ENCODE data around the gene CTSE. TPM values are rescaled to one million over a fixed set of nuclear protein-coding genes. Genes with fewer than 3 reads are reported as not detected.

The CTSE gene
- total RNA-seq, 1 experiment from 2014 or later: not detected

DNA sequence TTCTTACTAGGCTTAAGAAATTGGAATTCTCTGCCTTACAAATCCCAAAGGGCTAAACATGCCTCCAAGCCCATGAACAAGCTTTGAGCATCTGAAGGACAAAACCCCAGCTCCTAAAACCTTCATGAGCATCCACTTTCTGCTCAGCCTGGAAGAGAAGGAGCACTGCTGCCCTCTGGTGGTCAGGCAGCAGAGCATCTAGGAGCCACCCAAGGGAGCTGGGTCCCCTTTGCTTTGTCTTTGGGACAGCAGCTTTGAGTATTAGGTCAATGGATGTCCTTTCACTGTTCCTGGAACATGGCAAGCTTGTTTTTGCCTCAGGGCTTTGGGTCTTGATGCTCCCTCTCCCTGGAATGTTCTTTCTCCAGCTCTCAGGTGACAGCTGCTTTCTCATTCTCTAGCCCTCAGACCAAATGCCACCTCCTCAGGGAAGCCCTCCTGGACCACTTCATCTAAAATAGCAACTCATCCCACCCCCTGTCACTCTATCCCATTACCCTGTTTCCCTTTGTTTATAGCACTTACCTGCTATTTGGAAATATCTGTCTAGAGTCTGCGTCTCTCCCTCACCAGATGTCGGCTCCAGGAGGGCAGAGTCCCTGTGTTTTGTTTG lies 46.2 kb downstream of the CTSE start:
- in situ Hi-C loops (cut with HindIII; ENCODE audit: low sequenced_read_pairs): no loop called here
- DNase-seq (ENCODE audit: low spot score): peak; percentile 85

DNA sequence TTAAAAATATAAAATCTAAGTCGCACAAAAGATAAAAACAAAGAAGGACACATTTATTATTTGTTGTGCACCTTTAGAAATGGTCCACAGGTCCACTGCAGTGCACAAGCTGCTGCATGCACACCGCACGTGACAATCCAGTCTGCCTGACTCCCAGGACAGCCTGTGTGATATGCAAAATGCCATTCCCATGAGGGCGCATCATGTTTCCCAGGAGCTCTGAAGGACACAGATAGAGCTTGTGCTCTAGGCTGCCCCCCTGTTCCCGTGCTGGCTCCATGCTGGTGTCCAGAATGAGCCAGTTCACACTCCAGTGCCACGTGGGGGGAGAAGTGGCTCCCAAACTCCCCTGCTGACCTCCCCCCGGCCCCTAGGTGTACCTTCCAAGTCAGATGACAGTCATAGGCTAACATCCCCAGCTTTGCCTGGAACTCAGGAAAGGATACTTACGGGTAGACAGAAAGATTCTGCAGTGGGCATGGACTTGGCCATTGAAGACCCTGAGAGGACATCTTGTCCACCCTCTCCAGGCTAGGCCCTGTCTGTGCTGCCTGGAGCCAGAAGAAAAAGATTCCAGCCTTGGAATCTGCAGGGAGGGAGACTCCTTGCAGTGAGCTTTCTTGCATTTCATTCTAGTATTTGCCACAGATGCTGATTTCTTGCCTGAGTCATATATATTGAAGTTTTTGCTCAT lies 46.8 kb downstream of the CTSE start:
- in situ Hi-C loops (cut with HindIII; ENCODE audit: low sequenced_read_pairs): no loop called here

DNA sequence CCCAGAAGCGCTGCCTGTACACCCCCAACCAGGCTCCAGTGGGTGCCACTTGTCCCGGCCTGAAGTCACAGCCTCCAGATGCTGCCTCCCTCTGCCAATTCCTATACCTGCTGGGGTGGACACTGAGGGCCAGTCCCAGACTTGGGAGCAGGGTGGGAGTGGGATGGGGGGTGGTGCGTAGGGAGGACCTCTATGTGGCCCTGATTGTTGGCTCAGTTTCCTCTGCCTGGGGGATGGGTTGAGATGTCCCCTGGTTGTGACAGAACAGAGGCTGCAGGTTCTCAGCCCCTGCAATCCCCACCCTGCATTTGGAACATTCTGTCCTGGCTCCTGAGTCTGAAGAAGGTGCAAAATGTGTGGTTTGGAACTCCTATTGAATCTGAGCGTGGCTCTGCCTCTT lies 47.7 kb downstream of the CTSE start:
- in situ Hi-C loops (cut with HindIII; ENCODE audit: low sequenced_read_pairs): no loop called here

More for the DNA sequence above, 46.8 kb downstream of the CTSE start:
- DNase-seq (ENCODE audit: low spot score): no peak

DNA sequence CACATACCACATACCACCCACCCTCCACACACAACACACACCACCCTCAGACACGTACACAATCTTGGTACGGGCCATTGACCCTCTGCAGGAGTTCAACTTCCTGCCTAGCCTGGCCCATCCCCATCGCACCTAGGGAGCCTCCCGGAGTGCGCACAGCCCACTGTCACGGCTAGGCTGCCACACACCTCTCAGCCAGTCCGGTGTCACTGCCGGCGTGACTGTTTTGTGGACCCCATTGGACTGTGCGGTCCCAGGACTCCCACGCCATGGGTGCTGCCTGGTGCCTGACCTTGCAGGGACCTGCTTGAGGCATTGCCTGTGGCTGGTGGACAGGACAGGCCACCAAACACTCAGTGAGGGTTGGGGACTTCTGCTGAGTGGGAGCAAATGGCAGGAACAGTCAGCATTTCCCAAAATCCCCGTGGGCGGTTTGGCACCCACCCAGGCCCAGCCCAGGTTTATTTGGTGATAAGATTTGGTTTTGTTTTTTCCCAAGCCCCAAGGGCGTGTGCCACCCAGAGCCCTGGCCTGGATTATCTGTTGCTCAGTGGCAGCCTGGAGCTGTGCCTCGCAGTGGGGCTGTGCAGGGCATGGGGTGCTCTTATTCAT lies 48.2 kb downstream of the CTSE start:
- no peak for DNase-seq (ENCODE audit: low spot score)
- in situ Hi-C loops (cut with HindIII; ENCODE audit: low sequenced_read_pairs): no loop called here

More for the DNA sequence above, 47.7 kb downstream of the CTSE start:
- DNase-seq (ENCODE audit: low spot score): no peak

DNA sequence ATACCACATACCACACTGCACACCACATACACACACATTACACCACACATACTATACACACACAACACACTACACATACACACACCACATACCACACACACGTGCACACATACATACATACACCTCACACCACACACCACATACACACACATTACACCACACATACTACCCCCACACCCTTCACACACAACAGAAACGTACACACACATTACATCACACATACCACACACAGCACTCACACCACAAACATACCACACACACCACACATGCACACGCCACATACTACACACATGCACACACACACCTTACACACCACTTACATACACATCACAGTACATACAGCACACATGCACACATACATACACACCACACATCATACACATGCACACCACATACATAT lies 49.0 kb downstream of the CTSE start:
- no peak for DNase-seq (ENCODE audit: low spot score)
- in situ Hi-C loops (cut with HindIII; ENCODE audit: low sequenced_read_pairs): no loop called here

DNA sequence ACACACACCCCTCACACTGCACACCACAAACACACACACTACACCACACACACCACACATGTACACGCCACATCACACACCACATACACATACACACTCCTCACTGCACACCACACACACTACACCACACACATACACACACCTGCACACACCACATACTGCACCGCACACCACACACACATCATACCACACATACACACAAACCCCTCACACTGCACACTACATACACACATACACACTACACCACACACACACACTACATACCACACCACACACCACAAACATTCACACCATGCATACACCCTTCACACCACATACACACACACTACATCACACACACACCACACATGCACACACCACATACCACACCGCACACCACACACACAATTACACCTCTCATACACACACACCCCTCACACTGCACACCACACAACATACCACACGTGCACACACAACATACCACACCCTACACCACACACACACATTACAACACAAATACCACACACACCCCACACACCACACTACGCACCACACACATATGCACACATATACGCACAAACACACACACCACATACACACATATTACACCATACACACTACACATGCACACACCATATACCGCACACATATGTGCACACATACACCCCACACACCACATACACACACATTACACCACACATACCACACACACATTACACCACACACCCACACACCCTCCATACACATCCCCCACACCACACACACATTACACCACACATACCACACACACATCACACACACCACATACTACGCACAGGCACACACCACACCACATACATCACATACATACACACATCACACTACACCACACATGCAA lies 50.1 kb downstream of the CTSE start:
- no peak for DNase-seq (ENCODE audit: low spot score)
- in situ Hi-C loops (cut with HindIII; ENCODE audit: low sequenced_read_pairs): no loop called here

DNA sequence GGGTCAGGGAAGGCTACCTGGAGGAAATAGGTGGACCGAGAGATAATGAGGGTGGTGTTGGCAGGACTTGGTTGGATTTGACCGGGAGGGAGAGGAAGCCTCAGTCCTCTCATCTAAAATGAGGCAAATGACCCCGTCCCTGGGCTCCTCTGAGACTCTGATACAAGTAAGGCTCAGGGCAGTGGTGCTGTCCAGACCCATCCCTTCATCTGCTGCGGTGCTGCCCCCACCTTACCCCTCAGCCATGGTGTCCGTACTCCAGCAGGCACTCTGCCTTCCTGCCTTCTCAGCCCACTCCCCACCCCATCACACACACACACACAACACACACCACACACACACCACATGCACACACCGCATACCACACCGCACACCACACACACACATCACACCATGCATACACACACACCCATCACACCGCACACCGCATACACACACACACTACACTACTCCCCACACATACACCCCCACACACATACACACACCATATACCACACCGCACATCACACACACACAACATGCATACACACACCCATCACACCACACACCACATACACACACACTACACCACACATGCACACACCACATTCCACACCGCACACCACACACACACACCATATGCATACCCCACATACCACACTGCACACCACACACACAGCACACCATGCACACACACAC lies 51.1 kb downstream of the CTSE start:
- no peak for DNase-seq (ENCODE audit: low spot score)
- in situ Hi-C loops (cut with HindIII; ENCODE audit: low sequenced_read_pairs): no loop called here

DNA sequence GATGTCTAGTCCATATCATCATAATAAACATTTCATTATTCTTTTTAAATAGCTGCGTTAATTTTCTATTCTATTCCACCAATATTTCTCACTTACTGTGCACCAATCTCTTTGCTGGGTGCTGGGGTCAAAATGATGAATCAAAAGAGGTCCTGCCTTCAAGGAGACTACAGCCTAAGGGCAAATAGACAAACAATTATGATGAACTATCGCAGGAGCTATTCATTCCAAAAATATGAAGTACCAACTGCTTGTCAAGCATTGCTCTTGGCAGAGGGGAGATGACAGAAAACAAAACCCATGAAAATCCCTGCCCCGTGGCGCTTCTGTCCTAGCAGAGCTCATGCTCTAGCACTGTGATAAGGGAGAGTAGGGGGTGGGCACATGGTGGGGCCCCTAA lies 51.6 kb downstream of the CTSE start:
- in situ Hi-C loops (cut with HindIII; ENCODE audit: low sequenced_read_pairs): no loop called here

DNA sequence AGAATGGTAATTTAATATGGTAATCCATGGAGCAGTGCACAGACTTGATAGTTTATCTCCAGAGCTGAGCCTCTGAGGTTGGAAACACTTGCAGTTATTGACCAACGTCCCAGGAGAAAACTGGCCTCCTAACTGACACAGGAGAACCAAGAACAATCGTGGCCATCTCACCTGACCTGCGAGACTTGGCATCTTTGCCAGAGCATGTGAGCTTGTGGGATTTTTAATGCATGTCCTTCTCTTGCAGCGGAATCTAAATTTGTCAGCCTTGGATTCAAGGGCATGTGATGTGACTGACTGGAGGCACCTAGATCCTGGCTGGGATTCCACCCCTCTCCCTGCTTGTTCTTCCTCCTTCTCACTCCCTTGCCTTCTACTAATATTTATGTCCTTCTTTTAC lies 52.6 kb downstream of the CTSE start:
- in situ Hi-C loops (cut with HindIII; ENCODE audit: low sequenced_read_pairs): no loop called here
- DNase-seq (ENCODE audit: low spot score): no peak

More for the DNA sequence above, 51.6 kb downstream of the CTSE start:
- no peak for DNase-seq (ENCODE audit: low spot score)

DNA sequence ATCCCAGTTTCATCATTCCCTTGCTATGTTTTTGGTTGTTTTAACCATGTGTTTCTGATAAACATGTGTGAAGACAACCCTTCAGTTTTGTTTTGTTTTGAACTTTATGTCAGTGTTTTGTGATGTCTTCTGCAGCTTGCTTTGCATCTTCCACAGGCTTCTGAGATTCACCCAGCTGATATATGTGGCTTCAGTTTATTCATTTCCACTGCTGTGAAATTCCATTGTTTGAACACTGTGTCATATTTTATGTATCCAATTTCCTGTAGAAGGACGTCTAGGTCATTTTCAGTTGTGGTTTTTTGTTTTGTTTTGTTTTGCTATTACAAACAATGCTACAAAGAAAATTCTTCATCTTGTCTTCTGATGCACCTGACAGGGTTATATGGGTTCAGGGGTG lies 53.2 kb downstream of the CTSE start:
- in situ Hi-C loops (cut with HindIII; ENCODE audit: low sequenced_read_pairs): no loop called here
- no peak for DNase-seq (ENCODE audit: low spot score)

DNA sequence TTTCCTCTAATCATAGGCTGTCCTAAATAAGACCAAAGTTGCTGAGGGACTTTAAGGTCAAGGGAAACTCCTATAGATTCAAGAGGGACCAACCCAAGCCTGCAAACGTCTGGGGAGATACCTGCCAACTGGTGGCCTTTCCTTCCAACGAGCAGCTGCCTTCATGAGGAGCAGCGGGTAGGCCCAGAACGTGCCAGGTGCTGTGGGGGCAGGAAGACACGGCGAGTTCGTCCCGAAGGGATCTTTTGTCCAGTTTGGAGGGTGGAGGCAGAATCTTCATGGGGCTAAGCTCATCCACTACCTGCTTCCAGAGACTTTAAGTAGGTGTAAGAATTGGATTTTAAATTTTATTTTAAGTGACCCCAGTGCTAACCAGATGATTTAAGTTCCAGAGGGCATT lies 54.5 kb downstream of the CTSE start:
- in situ Hi-C loops (cut with HindIII; ENCODE audit: low sequenced_read_pairs): no loop called here
- DNase-seq (ENCODE audit: low spot score): no peak

DNA sequence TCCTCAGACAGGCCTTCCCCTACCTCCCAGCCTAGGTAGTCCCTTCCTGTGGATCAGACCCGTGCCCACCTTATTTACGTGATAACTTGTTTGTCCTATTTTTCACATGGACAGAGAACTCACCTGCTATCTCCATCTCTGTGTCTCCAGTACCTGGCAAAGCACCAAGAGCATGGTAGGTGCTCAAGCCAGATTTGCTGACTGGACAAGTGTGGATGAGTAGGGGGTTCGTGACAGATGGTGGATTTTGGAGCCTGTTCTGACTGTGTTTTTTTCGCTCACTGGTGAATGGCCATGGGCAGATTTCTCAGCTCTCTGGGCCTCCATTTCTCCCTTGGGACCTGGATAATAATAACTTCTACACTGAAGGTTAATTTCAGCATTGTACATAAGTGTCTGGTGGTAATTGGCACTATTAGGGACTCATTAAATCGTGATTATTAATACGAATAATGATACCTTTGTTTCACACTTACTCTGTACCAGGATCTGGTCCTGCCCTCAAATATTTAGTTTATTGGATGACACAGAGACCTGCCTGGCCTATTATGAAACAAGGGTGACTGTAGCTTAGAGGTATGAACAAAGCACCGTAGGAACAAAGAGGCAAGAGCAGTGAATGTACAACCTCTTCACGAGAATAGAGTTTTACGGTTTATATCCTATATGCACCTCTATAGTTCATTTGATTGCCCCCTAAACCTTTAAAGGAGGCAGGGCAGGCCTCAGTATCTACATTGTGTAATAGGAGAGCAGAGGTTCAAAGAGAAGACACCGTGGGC lies 56.0 kb downstream of the CTSE start:
- DNase-seq (ENCODE audit: low spot score): no peak
- in situ Hi-C loops (cut with HindIII; ENCODE audit: low sequenced_read_pairs): no loop called here

DNA sequence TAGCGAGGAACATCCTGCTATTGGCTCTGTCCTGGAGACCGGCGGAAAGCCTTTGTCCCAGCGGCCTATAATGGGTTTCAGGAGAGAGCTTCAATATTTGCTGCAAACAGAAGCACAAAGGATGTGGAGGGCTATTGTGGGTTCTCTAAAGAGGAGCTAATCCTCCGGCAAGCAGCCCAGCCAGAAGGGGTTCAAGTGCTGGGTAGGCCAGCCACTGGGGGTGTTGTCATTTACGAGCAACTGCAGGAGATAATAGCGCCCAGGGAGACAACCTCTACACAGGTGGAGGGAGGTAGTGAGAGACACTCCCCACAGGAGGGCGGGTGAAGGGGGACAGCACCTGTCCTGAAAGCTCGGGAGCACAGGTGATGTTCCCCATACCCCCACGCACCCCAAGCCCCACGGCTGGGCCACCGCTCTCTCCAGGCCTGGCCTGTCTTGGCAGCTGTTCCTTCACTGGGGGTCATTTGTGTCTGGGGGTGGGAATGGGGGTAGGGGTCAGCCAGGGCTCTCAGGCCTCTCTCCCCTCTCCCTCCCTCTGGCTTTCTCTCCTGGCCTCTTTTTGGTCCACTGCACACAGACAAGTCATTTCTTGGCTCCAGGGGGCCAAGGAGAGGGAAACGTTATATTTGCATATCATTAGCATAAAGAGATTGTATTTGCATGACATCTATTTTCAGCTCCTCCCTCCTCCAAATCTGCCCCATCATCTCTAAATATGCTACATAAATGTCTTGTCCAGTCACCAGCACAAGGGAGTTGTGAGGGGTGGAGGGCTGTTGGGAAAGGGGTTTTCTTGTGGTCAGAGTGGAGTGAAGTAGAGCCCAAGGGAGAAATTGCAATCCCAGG lies 58.4 kb downstream of the CTSE start:
- DNase-seq (ENCODE audit: low spot score): no peak
- in situ Hi-C loops (cut with HindIII; ENCODE audit: low sequenced_read_pairs): no loop called here

DNA sequence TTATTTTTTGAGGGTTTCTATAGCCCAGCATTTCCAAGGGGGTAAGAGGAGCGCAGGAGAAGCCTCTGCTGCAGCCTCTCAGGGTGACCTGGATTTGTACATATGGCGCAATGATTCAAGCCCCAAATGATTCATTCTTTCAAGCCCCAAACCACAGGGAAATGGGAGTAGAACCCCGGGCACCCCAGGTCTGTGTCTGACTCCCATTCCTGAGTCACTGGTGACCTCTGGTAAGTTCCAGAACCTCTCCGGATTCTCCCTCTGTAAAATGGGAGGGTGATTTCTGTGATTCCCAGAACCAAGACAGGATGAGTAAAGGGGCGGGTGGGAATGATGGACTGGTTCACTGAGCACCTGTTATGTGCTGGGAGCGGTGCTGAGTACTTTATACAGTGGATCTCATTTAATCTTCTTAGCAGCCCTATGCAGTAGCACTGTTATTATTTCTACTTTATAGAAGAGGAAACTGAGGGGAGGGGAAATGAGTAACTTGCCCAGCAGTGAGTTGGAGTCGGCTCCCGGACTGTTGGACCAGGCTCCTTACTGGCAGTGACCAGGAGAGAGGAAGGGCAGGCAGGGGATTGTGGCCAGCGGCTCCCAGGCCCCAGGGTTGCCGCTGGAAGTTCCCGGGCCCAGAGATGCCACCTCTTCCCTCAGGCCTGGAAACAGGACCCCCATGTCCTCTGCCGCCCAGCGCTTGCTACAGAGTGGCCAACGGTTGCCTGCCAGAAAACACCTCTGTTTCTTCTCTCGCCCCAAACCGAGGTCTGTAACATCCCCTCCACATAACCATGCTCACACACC lies 60.1 kb downstream of the CTSE start:
- in situ Hi-C loops (cut with HindIII; ENCODE audit: low sequenced_read_pairs): no loop called here
- DNase-seq (ENCODE audit: low spot score): no peak

DNA sequence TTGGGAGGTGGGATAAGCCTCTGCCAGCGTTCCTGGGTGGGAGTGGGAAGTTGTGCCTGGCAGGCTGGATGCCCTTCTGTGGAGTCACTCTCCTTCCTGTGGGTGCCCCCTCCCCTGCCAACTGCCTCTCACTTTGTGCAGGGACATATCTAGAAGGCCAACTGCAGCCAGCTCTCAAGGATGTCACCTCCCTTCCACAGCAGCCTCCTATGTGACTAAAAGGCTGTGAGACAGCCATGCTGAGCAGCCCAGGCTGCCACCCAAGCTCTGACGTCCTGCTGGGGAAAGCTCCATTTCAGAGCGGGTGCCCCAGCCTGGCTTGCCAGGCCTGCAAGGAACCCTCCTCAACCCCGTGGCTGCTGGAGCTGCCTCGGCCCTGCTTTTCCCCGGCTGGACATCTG lies 60.9 kb downstream of the CTSE start:
- in situ Hi-C loops (cut with HindIII; ENCODE audit: low sequenced_read_pairs): no loop called here
- no peak for DNase-seq (ENCODE audit: low spot score)

DNA sequence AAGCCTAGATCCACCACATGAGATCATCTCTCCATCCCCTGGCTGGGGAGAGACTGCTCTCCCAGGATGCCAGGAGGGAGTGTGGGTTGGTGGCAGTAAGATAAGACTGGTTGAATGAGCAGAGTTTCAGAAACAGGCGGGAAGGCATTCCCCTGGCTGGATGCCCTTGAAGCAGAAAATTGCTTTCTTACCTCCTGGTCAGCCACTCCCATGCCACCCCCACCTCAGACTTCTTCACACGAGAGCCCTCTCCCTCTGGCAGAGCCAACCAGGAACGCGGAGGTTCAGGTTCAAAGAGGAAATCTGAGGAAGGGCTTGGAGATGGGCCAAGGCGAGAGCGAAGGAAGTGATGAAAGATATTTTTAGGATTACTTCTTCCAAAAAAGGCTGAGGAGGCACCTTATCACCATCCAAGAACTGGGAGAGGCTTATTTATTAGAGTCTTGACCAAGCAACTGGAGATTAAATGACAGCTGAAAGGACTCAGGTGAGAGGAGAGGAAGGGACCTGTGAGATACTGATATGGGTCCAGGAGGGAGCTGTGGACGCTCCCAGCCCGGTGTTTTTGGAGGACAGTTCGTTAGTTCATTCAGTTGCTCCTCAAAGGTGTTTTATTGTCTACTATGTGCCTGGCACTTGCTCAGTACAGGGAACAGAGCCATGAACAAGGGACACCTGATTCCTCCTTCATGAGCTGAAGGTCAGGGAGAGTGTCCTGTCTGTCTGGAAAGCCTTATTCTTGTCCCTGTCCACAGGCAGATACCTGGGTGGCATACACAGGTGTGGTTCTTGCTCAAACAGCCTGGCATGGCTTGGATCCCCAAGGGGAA lies 61.5 kb downstream of the CTSE start:
- in situ Hi-C loops (cut with HindIII; ENCODE audit: low sequenced_read_pairs): no loop called here
- DNase-seq (ENCODE audit: low spot score): no peak

Measured in G401 (cell line).